GM18519 (cell line): Measurements from ENCODE around the gene FAM174C.

Source experiments
- ATAC-seq: cut with Tn5 transposase; IDR thresholded peaks from one replicate; pipeline ENCODE4 v1.9.1; 2021; ENCODE audit warnings: mild to moderate bottlenecking, moderate library complexity; ENCODE audit not compliant: unreplicated experiment, low FRiP score

FAM174C gene

DNA sequence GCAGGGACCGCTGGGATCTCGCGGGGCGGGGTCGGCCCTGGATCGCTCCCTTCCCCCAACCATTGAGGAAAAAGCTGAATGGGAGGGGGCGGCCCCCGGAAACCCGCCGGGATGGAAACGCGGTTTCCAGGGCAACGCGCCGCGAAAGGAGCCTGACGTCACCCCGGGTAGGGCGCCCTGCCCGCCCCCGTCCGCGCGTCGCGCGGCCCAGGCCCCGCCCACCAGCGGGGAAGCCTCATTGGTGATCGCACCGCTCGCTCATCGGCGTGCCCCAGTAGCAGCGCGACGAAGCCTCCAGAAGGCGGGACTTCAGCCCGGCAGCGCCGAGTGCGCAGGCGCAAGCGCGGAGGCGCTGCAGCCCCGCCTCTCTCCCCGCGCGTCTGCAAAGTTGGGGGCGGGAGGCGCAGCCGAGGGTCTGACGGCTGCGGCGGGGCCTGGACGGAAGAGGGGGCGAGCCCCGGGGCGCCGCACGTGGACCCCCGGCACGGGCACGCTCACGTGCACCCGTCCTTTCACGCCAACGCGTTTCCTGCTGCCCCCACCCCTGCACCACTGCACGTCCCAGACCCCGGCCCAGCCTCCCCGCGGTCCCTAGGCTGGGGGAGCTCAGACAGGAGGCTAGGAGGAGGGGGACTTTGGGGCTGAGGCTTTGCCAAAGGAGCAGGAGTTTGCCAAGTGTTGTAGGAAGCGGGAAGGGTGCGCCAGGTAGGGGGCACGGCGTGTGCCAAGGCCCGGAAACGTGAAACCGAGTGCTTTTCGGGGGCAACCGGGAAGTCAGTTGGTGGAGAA lies 14.4 kb upstream of the FAM174C start:
- peak; percentile 41 for ATAC-seq

DNA sequence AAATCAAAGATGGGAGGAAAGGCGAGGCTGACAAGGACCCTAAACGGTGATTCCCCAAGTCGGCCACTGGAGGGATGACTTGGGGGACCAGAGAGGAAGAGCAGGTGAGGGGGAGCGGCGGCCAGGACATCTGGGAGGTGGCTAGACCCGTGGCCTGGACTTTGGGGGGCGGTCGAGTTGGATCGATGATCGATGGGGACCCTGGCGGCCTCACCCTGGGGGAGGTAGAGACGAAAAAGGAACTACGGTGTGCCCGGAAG lies 13.9 kb upstream of the FAM174C start:
- no peak for ATAC-seq

DNA sequence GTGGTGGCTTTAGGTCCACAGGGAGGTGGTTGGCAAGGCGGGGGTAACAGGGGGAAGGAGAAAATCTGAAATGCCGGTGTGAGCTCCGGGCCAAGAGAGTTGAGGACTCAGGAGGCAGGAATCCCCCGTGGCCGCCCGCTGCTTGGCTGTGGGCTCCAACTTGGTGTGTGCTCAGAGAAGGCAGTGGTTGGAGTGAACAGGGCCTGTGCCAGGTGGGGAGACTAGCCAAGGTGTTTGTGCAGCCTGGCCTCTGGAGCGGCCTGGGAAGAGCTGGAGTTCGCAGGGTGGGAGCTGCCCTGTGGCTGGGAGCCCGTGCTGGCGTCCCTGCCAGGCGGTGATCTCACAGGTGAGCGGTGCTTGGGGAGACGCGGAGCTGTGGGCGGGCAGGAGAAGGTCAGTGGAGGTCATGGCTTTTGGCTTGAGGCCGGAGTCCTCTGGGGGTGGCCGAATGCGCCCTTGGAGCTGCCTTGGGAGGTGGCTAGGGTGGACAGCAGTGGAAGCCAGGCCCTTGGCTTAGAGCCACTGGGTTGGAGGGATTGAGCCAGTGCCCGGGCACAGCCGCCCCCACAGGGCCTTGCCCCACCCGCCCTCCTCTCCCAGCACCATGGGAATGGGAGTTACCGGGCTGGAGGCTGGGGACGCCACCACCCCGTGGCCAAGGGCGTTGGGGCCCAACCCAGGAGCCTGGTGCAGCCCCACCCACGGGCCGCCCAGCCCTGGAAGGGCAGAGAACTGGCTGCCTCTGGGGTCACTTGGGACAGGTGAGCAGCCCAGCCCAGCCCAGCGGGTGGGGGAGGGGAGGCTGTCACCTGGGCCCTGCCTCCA lies 13.3 kb upstream of the FAM174C start:
- no peak for ATAC-seq

DNA sequence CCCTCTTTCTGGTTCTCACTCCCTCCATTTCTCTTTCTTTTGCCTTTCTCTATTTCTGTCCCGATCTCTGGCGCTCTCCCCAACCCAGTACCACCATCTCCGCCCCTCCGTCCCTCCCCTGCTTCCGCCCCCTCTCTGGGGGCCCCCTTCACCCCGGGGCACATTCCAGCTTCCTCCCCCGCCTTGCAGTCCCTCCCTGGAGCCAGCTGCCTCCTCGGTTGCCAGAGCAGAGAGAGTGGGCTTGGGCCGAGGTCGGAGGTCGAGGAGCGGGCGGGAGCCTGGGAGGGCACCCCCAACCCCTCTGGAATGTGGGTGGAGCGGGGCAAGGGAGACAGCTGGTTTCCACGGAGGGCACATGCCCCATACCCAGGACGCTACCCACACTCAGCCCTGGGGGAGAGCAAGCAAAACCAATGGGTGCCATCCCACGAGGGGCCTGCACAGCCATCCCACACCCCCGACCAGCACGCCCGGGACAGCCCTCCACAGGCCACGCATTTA lies 12.7 kb upstream of the FAM174C start:
- no peak for ATAC-seq

DNA sequence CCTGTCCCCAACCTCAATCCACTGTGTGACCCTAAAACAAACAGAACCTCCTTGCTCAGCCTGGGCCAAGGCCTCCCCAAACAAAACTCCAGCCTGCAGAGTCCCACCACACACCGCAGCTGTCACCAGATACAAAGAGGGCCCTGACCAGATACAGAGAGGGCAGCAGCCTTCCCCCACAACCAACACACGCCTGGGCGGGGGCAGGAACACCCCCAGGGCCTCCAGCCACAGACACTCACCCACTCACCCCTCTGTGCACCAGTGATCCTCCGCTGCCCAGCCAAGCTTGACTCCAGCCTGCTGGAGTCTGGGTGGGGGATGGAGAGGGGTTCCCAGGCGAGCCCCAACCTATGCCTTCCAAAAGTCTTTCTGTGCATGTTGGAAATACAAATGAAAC lies 12.1 kb upstream of the FAM174C start:
- ATAC-seq: no peak

DNA sequence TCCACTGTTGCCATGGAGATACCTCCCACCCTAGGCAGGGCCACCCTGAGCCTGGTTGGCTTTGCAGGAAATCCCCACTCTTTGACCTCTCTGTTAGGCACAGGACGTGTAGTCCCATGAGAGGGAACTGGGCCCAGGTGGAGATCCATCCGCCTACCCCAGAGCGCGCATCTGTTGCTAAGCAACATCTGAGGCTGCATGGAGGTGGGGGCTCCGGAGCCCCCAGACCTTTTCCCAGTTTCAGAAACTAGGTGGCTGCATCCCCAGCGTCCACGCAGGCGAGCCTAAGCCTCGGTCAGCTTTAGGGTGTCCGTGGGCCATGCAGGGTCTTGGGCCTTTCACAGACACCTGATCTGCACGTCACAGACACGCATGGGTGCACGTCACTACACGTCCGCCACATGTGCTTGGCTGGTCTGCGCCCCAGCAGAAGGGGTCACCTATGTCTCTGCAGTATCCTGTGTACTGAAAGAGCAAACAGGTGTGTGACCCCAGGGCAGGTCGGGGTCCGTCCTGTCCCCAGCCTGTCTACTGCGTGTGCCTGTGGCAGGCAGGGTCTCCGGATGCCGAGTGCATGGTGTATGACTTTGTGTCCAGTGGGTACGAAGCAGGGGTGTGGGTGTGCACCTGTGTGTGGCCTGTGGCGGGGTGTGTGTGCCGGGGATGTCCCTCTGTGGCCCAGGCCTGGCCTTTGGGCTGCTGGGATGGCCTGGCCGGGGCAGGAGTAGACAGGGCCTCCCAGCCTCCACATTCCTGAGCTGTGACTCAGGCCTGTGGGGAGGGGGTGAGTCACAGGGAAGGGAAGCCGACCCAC lies 10.3 kb upstream of the FAM174C start:
- no peak for ATAC-seq

DNA sequence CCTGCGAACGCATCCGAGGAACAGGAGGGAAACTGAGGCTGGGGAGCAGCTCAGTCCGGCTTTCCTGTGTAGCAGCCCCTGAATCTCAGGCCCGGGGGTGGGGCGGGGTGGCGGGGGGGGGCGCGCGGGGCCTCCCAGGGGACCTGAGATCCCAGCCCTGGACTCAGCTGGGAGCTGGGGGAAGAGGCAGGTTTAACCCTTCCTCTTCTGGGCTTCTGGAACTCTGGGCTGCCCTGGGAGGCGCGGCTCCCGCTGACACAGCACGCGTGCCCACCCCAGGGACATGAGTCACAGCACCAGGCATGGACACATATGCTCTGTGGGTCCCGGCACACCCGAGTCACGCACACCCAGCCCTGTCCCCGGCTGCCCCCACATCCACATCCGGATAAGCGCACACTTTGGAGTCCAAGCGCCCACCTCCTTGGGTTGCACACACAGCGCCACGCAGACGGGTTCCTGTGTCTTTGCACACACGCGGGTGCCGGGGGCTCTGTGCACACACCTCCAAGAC lies 9.7 kb upstream of the FAM174C start:
- no peak for ATAC-seq

DNA sequence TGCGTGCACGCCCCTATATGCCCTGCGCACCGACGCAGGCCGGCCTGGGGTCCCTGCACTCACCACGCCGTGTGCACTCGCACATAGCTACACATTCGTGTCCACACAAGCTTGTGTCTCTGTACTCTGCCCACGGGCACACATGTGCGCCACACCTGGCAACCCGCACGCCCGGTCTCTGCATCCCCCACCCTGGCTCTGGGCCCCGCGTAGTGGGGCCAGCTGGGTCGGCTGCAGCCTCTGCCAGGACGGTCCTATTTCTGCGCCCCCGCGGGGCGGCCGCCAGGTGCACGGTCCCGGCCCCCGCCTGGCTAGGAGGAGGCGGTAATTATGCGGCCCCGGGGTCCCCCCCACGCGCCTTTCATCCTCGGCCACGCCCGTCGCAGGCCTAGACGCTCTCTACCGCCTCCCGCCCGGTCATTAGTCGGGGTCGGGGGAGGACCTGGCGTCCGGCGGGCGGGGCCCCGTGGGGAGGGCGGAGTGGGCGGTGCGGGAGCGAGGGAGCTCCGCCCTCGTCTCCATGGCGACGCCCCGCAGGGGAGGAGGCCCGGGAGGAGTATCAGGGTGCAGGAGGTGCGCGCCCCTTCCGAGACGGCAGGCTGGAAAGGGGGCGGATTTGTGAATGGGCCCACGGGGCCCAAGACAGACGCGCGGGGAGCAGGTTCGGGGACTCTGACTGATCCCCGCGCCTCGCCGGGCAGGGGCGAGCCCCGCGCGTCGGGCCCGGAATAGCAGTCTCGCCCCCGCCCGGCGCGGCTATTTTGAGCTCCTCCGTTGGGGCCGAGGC lies 9.0 kb upstream of the FAM174C start:
- no peak for ATAC-seq

DNA sequence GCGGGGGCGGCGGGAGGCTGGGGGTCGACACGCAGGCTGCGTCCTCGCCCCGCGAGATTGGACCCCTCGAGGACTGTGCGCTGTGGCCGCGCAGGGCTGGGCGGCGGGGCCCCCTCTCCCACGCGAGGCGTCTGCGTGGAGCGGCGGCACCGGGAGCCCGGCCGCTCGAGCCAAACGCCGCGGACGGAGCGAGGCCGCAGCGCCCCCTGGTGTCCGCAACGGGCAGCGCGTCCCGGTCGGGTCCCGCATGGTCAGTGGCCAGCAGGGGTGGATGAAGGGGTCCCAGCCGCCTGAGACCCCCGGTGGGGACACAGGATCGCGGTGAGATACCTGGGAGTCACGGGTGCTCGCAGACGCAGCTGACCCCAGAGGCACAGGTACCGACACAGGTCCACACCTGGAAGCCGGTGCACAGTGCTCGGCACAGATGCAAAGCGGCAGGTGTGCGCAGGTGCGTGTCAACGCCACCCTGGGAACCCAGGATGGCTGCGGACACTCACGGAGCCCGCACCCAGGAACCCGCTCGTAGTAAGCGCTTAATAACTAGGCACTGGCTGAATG lies 8.3 kb upstream of the FAM174C start:
- ATAC-seq: no peak

DNA sequence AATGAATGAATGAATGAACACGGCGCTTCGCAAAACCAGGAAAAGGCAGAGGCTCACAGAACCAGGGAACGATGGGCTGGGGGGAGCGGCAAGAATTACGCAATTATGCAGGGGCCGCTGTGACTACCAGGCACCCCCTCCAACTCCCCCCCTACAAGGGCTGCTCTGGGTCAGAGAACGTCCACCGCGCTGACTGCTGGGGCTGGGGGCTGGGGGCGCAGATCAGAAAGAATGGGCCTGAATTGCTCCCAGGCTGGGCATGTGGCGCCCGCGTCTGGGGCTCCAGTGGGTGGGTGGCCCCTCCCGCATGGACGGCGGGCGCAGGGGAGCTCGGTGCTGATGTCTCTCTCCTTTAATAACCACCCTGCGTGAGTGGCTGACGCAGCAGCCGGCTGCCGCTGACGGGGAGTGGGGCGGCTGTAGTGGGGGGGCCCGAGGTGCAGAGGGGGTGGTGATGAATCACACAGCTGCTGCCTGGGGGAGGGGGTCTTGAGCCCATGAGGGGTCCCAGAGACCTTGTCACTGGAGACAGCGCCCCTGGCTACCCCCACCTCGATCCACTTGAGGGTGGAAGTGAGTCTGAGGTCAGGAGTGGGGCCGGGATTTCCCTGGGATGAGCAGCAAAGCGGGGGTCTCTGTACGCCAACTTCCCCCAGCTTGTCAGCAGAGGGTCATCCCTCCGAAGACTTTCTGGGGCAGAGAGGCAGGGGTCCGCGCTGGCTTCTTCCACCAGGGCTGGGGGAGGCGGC lies 7.7 kb upstream of the FAM174C start:
- no peak for ATAC-seq

DNA sequence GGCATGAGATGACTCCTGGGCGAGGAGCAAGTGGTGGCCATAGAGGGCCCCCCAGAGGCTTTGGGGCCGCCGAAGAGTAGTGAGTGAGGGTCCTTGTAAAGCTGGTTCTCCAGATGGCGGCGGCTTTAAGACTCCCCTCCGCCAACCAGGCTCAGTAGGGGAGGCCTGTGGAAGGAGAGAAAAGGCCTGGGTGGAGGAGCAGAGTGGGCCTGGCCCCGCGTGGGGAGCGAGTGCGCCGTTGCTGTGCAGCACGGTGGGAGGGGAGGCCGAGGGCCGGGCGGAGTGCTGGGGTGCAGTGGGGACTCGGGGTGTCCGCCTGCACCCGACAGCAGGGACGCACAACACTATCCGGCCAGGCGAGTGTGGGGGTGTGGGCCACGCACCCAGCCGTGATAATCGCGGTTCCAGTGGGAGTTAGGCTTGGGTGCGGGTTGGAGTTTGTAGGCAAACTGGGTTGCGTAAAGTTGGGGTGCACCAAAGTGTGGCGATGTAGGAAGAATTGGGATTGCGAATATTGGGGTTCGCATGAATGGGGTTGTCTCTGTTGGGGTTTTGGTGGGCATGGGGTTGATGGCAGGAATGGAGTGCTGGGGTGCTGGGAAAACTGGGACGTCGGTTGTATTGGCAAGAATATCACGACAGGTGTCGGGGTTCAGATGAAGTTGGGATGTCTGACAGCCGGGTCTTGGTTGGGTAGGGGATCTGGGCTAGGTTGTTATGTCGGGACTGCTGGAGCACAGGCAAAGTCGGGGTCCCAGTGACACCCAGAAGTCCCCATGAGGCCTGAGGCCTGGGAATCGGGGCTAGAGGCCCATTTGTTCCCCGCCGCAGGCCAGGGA lies 6.9 kb upstream of the FAM174C start:
- ATAC-seq: no peak

DNA sequence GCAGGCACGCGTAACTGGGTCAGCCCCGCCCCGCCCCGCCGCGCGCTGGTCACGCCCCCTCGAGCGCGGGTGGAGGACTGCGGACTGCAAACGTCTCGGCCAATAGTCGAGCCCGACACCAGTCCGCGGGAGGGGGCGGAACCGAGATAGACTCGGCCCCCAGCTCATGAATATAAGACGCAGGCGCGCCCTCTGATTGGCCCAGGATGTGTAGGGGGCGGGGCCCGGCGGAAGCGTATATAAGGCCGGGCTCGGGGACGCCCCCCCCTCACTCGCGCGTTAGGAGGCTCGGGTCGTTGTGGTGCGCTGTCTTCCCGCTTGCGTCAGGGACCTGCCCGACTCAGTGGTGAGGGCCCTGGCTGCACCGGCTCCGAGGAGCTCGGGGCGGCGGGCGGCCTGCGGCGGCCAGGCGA lies 6.3 kb upstream of the FAM174C start, which contains the start of gene CIRBP:
TSS of gene CIRBP (plus strand) at position 268 of the 413 bp plus-strand sequence. CDS start 1,602 bp downstream, outside the sequence.
- ATAC-seq: peak; percentile 32

DNA sequence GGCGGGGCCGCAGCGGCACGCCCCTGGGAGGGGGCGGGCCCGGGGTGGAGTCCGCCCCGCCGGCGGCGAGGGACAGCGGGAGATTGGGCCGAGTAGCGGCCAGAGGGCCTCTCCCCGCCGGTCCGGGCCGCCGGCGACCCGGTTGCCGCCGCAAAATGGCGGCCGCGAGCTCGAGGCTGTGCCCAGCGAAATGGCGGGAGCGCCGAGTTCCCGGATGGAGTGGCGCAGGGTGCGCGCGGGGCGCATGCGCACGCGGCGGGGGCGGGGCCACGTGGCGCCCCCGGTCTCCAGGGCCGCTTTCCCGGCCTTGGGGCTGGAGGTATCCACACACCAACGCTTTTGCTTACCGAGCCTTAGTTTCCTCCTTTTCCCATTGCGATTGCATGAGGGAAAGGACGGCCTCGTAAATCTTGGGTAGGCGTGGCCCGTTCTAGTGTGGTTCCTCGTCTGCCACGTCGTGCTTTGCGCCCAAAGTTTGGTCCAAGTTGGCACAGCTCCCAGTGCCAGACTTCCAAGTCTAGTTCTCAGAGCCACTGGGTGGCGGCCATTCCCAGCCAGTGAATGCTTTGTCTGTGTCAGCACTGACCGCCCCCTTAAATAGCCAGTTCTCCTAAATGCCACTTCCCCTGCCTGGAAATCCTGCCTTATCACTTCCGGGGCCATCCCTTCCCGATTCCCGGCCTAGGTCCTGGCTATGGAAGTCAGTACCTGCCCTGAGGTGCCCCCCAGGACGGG lies 5.7 kb upstream of the FAM174C start:
- peak; percentile 17 for ATAC-seq

DNA sequence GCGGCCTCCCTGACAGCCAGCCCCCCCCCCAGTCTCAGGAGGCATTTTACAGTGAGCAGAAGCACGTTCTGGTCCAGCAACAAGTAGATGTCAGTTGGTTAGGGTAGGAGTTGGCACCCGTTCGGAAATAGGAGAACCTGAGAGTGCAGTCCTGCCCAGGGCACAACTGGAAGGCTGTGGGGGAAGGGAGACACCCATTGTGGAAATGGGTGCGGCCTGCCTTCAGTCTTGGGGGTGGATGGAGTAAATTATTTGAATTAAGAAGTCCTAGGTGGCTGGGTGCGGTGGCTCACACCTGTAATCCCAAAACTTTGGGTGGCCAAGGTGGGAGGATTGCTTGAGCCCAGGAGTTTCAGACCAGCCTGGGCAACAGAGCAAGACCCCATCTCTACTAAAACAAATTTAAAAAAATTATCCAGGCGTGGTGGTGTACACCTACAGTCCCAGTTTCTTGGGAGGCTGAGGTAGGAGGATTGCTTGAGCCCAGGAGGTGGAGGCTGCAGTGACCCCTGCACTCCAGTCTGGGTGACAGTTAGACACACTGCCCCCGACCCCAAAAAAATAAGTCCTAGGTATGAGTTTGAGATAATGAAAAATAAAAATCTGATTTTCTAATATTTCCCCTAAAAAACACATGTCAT lies 5.0 kb upstream of the FAM174C start:
- ATAC-seq: no peak

DNA sequence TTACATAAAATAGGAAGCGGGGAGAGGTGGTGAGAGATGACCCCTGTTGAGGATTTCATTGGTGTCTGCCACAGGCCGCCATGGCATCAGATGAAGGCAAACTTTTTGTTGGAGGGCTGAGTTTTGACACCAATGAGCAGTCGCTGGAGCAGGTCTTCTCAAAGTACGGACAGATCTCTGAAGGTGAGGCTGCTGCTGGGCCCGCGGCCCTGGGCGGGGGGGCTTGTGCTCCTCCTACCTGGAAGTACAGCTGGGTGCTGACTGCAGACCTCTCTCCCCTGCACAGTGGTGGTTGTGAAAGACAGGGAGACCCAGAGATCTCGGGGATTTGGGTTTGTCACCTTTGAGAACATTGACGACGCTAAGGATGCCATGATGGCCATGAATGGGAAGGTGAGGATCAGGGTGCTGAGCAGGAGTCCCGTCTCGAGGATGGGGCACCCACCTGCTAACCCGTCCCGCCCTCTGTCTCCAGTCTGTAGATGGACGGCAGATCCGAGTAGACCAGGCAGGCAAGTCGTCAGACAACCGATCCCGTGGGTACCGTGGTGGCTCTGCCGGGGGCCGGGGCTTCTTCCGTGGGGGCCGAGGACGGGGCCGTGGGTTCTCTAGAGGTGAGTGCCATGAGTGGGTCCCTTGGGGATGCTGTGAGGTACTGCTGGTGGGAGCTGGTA lies 4.3 kb upstream of the FAM174C start:
- ATAC-seq: no peak
